ENCODE data around the gene TSPAN14. TPM values are rescaled to one million over a fixed set of nuclear protein-coding genes. Genes with fewer than 3 reads are reported as not detected.

Gene TSPAN14
- total RNA-seq, 2 donors from 2014 or later: 121 to 123 TPM

DNA sequence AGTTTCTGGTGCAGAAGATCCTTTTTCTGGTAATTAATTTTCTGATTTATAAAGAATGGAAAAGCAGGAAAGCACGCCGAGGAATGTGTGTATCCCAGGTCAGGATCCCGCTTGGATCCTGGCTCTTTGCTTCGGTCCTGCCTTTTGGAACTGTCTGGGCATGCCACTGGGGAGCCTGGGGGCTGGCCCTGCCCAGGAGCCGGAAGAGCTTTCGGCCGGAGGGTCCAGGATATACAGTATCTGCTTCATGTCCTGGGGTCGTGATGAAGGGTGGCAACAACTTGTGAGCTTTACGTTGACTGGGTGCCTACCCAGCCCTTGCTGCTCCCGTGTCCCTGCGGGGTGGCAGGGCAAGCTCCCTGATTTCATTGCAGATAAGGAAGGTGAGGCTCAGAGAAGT, 86.0 kb downstream of the TSPAN14 start:
- Histone ChIP-seq H3K4me3 (ENCODE audit: low read length) (no peak overlapping the region), H3K36me3 (ENCODE audit: control insufficient read depth, insufficient read depth, low read length) (no peaks in the 10 kb centered on the region), H3K9ac (ENCODE audit: extremely low read depth, low read length, poor library complexity, severe bottlenecking) (no peak overlapping the region), H3K27me3 (ENCODE audit: control insufficient read depth, insufficient read depth, low read length, poor library complexity, severe bottlenecking) (no peaks in the 10 kb centered on the region), H3K4me1 (ENCODE audit: control insufficient read depth, insufficient read depth, low read length) (peaks cover 14% of the 10 kb centered on the region), H3K9me3 (ENCODE audit: control insufficient read depth, low read length) (no peaks in the 10 kb centered on the region), H3K27ac (ENCODE audit: low read depth, low read length) (no peak overlapping the region)
- no peak for TF ChIP-seq CTCF (conservative IDR thresholded peaks at IDR 0.05)
- 93 to 98% methylated on average over 7 to 11 of the region's 11 CpGs for WGBS, 2 experiments (ENCODE audit: insufficient coverage in 1 of 2, insufficient read length in 1 of 2)
- Mint-ChIP-seq H3K36me3 (ENCODE audit: low read depth) (peaks cover 3% of the 10 kb centered on the region), H3K9me3 (peaks cover 13% of the 10 kb centered on the region), H3K4me1 (peaks cover 19% of the 10 kb centered on the region), H3K4me3 (no peak overlapping the region), H3K27ac (no peak overlapping the region), H3K27me3 (ENCODE audit: insufficient read depth) (peaks cover 15% of the 10 kb centered on the region)
- no peak for DNase-seq

- no peaks in the 10 kb centered on the region for H3K36me3 ChIP-seq (ENCODE audit: control insufficient read depth, insufficient read depth, low read length)
- Mint-ChIP-seq H3K27me3 (ENCODE audit: insufficient read depth) (peaks cover 19% of the 10 kb centered on the region), H3K4me3 (no peak overlapping the region), H3K4me1 (peaks cover 19% of the 10 kb centered on the region), H3K9me3 (peaks cover 10% of the 10 kb centered on the region), H3K36me3 (ENCODE audit: low read depth) (peaks cover 3% of the 10 kb centered on the region), H3K27ac (no peak overlapping the region)
- no peaks in the 10 kb centered on the region for H3K9me3 ChIP-seq (ENCODE audit: control insufficient read depth, low read length)
- no peak overlapping the region for H3K27ac ChIP-seq (ENCODE audit: low read depth, low read length)
- no peaks in the 10 kb centered on the region for H3K27me3 ChIP-seq (ENCODE audit: control insufficient read depth, insufficient read depth, low read length, poor library complexity, severe bottlenecking)
- no peak overlapping the region for H3K9ac ChIP-seq (ENCODE audit: extremely low read depth, low read length, poor library complexity, severe bottlenecking)
- WGBS, 2 experiments (ENCODE audit: insufficient coverage in 1 of 2, insufficient read length in 1 of 2): 89 to 93% methylated on average over 8 to 9 of the region's 9 CpGs
- H3K4me3 ChIP-seq (ENCODE audit: low read length): no peak overlapping the region
- no peak for DNase-seq
- no peak for TF ChIP-seq CTCF (conservative IDR thresholded peaks at IDR 0.05)
- peaks cover 14% of the 10 kb centered on the region for H3K4me1 ChIP-seq (ENCODE audit: control insufficient read depth, insufficient read depth, low read length)
These were observed 86.5 kb downstream of the TSPAN14 start for GRCh38 chr10:80540618-80540980.

GRCh38 chr10:80540981-80541750, 87.1 kb downstream of the TSPAN14 start:
- TF ChIP-seq CTCF (conservative IDR thresholded peaks at IDR 0.05): no peak
- 91% methylated on average over 9 to 11 of the region's 11 CpGs for WGBS, 2 experiments (ENCODE audit: insufficient coverage in 1 of 2, insufficient read length in 1 of 2)
- H3K27ac ChIP-seq (ENCODE audit: low read depth, low read length): no peak overlapping the region
- peaks cover 14% of the 10 kb centered on the region for H3K4me1 ChIP-seq (ENCODE audit: control insufficient read depth, insufficient read depth, low read length)
- no peaks in the 10 kb centered on the region for H3K9me3 ChIP-seq (ENCODE audit: control insufficient read depth, low read length)
- no peak overlapping the region for H3K4me3 ChIP-seq (ENCODE audit: low read length)
- DNase-seq: no peak
- H3K4me1 Mint-ChIP-seq: peaks cover 17% of the 10 kb centered on the region
- H3K36me3 Mint-ChIP-seq (ENCODE audit: low read depth): peaks cover 3% of the 10 kb centered on the region
- H3K27me3 Mint-ChIP-seq (ENCODE audit: insufficient read depth): peaks cover 17% of the 10 kb centered on the region
- no peaks in the 10 kb centered on the region for H3K36me3 ChIP-seq (ENCODE audit: control insufficient read depth, insufficient read depth, low read length)
- H3K27me3 ChIP-seq (ENCODE audit: control insufficient read depth, insufficient read depth, low read length, poor library complexity, severe bottlenecking): no peaks in the 10 kb centered on the region
- H3K9ac ChIP-seq (ENCODE audit: extremely low read depth, low read length, poor library complexity, severe bottlenecking): no peak overlapping the region
- no peak overlapping the region for H3K4me3 Mint-ChIP-seq
- no peak overlapping the region for H3K27ac Mint-ChIP-seq
- H3K9me3 Mint-ChIP-seq: peaks cover 6% of the 10 kb centered on the region
